Liver (tissue), 9 donors: ENCODE data around the gene IL1RAPL2. TPM values are rescaled to one million over a fixed set of nuclear protein-coding genes. Genes with fewer than 3 reads are reported as not detected.

Experiments
- DNase-seq: peaks from one replicate; pipeline ENCODE4 v3.0.0-alpha.2; 2017; ENCODE audit warnings: low spot score
- H3K27ac ChIP-seq, 2 donors: one replicate each; pipeline ENCODE4 v1.7.0; 2013; ENCODE audit warnings: inconsistent platforms in 2 of 2, low read length in 2 of 2, control low read depth in 1 of 2, low read depth in 1 of 2, mild to moderate bottlenecking in 1 of 2
- H3K27me3 ChIP-seq, 4 donors: one replicate each; pipeline versions ENCODE4 v1.6.1 to v1.7.0; 2013; ENCODE audit warnings: low read length in 3 of 4, inconsistent platforms in 1 of 4, mild to moderate bottlenecking in 1 of 4, moderate library complexity in 1 of 4; ENCODE audit not compliant: control insufficient read depth in 4 of 4, insufficient read depth in 4 of 4
- H3K36me3 ChIP-seq, 4 donors: one replicate each; pipeline versions ENCODE4 v1.6.1 to v1.7.0; 2013; ENCODE audit warnings: low read length in 3 of 4, mild to moderate bottlenecking in 3 of 4, low read depth in 1 of 4, moderate library complexity in 1 of 4; ENCODE audit not compliant: control insufficient read depth in 4 of 4, insufficient read depth in 3 of 4
- H3K4me1 ChIP-seq, 4 donors: one replicate each; pipeline versions ENCODE4 v1.6.1 to v1.7.0; 2013; ENCODE audit warnings: low read length in 3 of 4, mild to moderate bottlenecking in 3 of 4, moderate library complexity in 1 of 4; ENCODE audit not compliant: control insufficient read depth in 4 of 4, insufficient read depth in 4 of 4
- H3K4me3 ChIP-seq, 3 donors: one replicate each; pipeline versions ENCODE4 v1.6.1 to v1.7.0; 2013; ENCODE audit warnings: low read length in 3 of 3, control low read depth in 1 of 3, low read depth in 1 of 3, mild to moderate bottlenecking in 1 of 3
- H3K9ac ChIP-seq, 2 donors: one replicate each; pipeline ENCODE4 v1.7.0; 2013; ENCODE audit warnings: low read length in 2 of 2, mild to moderate bottlenecking in 2 of 2, moderate library complexity in 2 of 2, control low read depth in 1 of 2, low read depth in 1 of 2
- H3K9me3 ChIP-seq, 4 donors: one replicate each; pipeline versions ENCODE4 v1.6.1 to v1.7.0; 2013; ENCODE audit warnings: low read length in 3 of 4; ENCODE audit not compliant: control insufficient read depth in 4 of 4
- EGR1 ChIP-seq, 2 donors: IDR thresholded peaks; 2 replicates each; pipeline ENCODE4 v1.6.1; 2016 to 2018; ENCODE audit warnings: antibody characterized with exemption in 2 of 2, low read depth in 2 of 2
- FOXA1 ChIP-seq: IDR thresholded peaks from 2 replicates; pipeline ENCODE4 v1.6.1; 2016; ENCODE audit warnings: antibody characterized with exemption
- FOXA2 ChIP-seq: IDR thresholded peaks from 2 replicates; pipeline ENCODE4 v1.6.1; 2016; ENCODE audit warnings: antibody characterized with exemption
- GABPA ChIP-seq, 2 donors: IDR thresholded peaks in 1 of 2; conservative IDR thresholded peaks in 1 of 2; 2 replicates each; pipeline ENCODE4 v1.6.1; 2016; ENCODE audit warnings: antibody characterized with exemption in 2 of 2, mild to moderate bottlenecking in 1 of 2, moderate library complexity in 1 of 2
- HNF4A ChIP-seq, 2 donors: conservative IDR thresholded peaks; 2 replicates each; pipeline ENCODE4 v1.6.1; 2016; ENCODE audit warnings: antibody characterized with exemption in 2 of 2, mild to moderate bottlenecking in 2 of 2
- HNF4G ChIP-seq: IDR thresholded peaks from 2 replicates; pipeline ENCODE4 v1.6.1; 2016; ENCODE audit warnings: antibody characterized with exemption
- JUND ChIP-seq, 2 donors: IDR thresholded peaks; 2 replicates each; pipeline ENCODE4 v1.6.1; 2016; ENCODE audit warnings: antibody characterized with exemption in 2 of 2
- NR2F2 ChIP-seq: IDR thresholded peaks from 2 replicates; pipeline ENCODE4 v1.6.1; 2016; ENCODE audit warnings: antibody characterized with exemption
- RAD21 ChIP-seq, 2 donors: IDR thresholded peaks; 2 replicates each; pipeline ENCODE4 v1.6.1; 2016; ENCODE audit warnings: antibody characterized with exemption in 2 of 2, mild to moderate bottlenecking in 2 of 2
- RXRA ChIP-seq, 2 donors: IDR thresholded peaks; 2 replicates each; pipeline ENCODE4 v1.6.1; 2017 to 2018; ENCODE audit warnings: antibody characterized with exemption in 2 of 2, mild to moderate bottlenecking in 1 of 2
- SP1 ChIP-seq: IDR thresholded peaks from 2 replicates; pipeline ENCODE4 v1.6.1; 2018; ENCODE audit warnings: antibody characterized with exemption, mild to moderate bottlenecking
- TAF1 ChIP-seq: conservative IDR thresholded peaks from 2 replicates; pipeline ENCODE4 v1.6.1; 2016; ENCODE audit warnings: antibody characterized with exemption, mild to moderate bottlenecking
- YY1 ChIP-seq: IDR thresholded peaks from 2 replicates; pipeline ENCODE4 v1.6.1; 2016; ENCODE audit warnings: antibody characterized with exemption, mild to moderate bottlenecking
- WGBS: extraction: QIAGEN DNeasy Blood & Tissue Kit; methylation state at CpG from one replicate; pipeline ENCODE4 v1.1.7; 2013; 5-methylcytosine and 5-hydroxymethylcytosine counted together
- polyA plus RNA-seq, 2 donors: library from polyadenylated mRNA; stranded (reverse) in 1 of 2; unstranded in 1 of 2; fragments of 200-250 nt in 1 of 2; fragments of >200 nt in 1 of 2; fragmentation: Nextera tagmentation in 1 of 2; extraction: Ambion mirVana in 1 of 2; gene quantifications; one replicate each; pipeline versions ENCODE4 v1.2.1 to v1.2.3, GENCODE V29; 2013 to 2015
- total RNA-seq, 2 donors: library from RNA; depleted of rRNA; stranded (reverse); fragments of >200 nt; gene quantifications; one replicate each; pipeline ENCODE4 v1.2.3, GENCODE V29; 2014
- TF ChIP-seq, protein P1 (sequence below): fragments of 150-350 bp; IDR thresholded peaks from 2 replicates; pipeline ENCODE4 v1.5.1; 2017; ENCODE audit warnings: improper control_type of control experiment, low read depth, low read length; ENCODE audit not compliant: missing input control
- TF ChIP-seq, protein P2 (sequence below): IDR thresholded peaks from 2 replicates; pipeline ENCODE4 v1.6.1; 2016; ENCODE audit warnings: antibody characterized with exemption
- TF ChIP-seq, protein P3 (sequence below): IDR thresholded peaks from 2 replicates; pipeline ENCODE4 v1.6.1; 2016; ENCODE audit warnings: antibody characterized with exemption, mild to moderate bottlenecking
- TF ChIP-seq, protein P4 (sequence below): IDR thresholded peaks from 2 replicates; pipeline ENCODE4 v1.6.1; 2016; ENCODE audit warnings: antibody characterized with exemption
- TF ChIP-seq, protein P5 (sequence below): IDR thresholded peaks from 2 replicates; pipeline ENCODE4 v1.6.1; 2016; ENCODE audit warnings: antibody characterized with exemption
- donor health status: healthy.
- donor health status: healthy.
- donor health status: healthy.
- donor health status: healthy.
- donor health status: healthy.

The IL1RAPL2 gene
- total and polyA plus RNA-seq, 4 donors, result 0.20 to 1.6 (median 0.91) TPM

DNA sequence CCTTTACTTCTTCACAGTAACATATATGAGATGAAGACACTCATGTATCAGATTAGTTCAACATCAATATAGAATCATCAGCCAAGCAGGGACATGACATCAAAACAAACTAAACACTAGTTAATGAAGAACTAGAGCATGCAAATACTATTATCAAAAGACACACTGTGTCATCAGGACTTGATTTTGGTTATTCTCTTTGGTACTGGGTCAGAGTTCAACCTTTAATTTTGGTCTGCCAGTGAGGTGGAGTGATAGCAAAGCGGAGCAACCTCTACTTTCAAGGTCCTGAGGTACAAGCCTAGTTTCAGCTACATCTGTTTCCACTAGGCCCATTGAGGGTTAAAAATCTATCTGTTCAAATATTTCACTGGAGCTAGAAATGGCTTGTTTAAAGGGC lies 584.0 kb downstream of the IL1RAPL2 start:
- 47% methylated on average over 1 of the region's 1 CpG for WGBS
- Histone ChIP-seq H3K27ac (no peak overlapping the region), H3K9me3 (no peaks in the 10 kb centered on the region), H3K4me1 (no peaks in the 10 kb centered on the region), H3K36me3 (no peaks in the 10 kb centered on the region), H3K4me3 (no peak overlapping the region), H3K9ac (no peak overlapping the region), H3K27me3 (no peaks in the 10 kb centered on the region)
- DNase-seq, result no peak
- TF ChIP-seq YY1 (peak; percentile 19), EGR1 (IDR thresholded peaks at IDR 0.05; ENCODE audit: low read depth in 2 of 2) (no peak), NR2F2 (no peak), SP1 (peak; percentile 69), GABPA (IDR thresholded peaks at IDR 0.05 in 1 of 2, conservative IDR thresholded peaks at IDR 0.05 in 1 of 2) (no peak), FOXA1 (peak; percentile 33), HNF4A (conservative IDR thresholded peaks at IDR 0.05) (peak; percentile 42 to 67), FOXA2 (peak; percentile 48), RXRA (IDR thresholded peaks at IDR 0.05) (peak; percentile 54 to 72), JUND (IDR thresholded peaks at IDR 0.05) (peak in 1 of 2 donors; percentile 21), RAD21 (IDR thresholded peaks at IDR 0.05) (no peak), HNF4G (no peak), TAF1 (no peak)
- TF ChIP-seq, protein P1, sequence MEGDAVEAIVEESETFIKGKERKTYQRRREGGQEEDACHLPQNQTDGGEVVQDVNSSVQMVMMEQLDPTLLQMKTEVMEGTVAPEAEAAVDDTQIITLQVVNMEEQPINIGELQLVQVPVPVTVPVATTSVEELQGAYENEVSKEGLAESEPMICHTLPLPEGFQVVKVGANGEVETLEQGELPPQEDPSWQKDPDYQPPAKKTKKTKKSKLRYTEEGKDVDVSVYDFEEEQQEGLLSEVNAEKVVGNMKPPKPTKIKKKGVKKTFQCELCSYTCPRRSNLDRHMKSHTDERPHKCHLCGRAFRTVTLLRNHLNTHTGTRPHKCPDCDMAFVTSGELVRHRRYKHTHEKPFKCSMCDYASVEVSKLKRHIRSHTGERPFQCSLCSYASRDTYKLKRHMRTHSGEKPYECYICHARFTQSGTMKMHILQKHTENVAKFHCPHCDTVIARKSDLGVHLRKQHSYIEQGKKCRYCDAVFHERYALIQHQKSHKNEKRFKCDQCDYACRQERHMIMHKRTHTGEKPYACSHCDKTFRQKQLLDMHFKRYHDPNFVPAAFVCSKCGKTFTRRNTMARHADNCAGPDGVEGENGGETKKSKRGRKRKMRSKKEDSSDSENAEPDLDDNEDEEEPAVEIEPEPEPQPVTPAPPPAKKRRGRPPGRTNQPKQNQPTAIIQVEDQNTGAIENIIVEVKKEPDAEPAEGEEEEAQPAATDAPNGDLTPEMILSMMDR, result no peak
- TF ChIP-seq, protein P2, sequence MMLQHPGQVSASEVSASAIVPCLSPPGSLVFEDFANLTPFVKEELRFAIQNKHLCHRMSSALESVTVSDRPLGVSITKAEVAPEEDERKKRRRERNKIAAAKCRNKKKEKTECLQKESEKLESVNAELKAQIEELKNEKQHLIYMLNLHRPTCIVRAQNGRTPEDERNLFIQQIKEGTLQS, result no peak
- TF ChIP-seq, protein P3, sequence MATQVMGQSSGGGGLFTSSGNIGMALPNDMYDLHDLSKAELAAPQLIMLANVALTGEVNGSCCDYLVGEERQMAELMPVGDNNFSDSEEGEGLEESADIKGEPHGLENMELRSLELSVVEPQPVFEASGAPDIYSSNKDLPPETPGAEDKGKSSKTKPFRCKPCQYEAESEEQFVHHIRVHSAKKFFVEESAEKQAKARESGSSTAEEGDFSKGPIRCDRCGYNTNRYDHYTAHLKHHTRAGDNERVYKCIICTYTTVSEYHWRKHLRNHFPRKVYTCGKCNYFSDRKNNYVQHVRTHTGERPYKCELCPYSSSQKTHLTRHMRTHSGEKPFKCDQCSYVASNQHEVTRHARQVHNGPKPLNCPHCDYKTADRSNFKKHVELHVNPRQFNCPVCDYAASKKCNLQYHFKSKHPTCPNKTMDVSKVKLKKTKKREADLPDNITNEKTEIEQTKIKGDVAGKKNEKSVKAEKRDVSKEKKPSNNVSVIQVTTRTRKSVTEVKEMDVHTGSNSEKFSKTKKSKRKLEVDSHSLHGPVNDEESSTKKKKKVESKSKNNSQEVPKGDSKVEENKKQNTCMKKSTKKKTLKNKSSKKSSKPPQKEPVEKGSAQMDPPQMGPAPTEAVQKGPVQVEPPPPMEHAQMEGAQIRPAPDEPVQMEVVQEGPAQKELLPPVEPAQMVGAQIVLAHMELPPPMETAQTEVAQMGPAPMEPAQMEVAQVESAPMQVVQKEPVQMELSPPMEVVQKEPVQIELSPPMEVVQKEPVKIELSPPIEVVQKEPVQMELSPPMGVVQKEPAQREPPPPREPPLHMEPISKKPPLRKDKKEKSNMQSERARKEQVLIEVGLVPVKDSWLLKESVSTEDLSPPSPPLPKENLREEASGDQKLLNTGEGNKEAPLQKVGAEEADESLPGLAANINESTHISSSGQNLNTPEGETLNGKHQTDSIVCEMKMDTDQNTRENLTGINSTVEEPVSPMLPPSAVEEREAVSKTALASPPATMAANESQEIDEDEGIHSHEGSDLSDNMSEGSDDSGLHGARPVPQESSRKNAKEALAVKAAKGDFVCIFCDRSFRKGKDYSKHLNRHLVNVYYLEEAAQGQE, result no peak
- TF ChIP-seq, protein P4, sequence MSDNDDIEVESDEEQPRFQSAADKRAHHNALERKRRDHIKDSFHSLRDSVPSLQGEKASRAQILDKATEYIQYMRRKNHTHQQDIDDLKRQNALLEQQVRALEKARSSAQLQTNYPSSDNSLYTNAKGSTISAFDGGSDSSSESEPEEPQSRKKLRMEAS, result no peak
- TF ChIP-seq, protein P5, sequence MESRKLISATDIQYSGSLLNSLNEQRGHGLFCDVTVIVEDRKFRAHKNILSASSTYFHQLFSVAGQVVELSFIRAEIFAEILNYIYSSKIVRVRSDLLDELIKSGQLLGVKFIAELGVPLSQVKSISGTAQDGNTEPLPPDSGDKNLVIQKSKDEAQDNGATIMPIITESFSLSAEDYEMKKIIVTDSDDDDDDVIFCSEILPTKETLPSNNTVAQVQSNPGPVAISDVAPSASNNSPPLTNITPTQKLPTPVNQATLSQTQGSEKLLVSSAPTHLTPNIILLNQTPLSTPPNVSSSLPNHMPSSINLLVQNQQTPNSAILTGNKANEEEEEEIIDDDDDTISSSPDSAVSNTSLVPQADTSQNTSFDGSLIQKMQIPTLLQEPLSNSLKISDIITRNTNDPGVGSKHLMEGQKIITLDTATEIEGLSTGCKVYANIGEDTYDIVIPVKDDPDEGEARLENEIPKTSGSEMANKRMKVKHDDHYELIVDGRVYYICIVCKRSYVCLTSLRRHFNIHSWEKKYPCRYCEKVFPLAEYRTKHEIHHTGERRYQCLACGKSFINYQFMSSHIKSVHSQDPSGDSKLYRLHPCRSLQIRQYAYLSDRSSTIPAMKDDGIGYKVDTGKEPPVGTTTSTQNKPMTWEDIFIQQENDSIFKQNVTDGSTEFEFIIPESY, result no peak
